GM21737 (cell line): ENCODE data around the gene CD164L2.
"Not testable (repeated sequence)": the region's sequence is repeated elsewhere in the genome, so short reads cannot be mapped to it uniquely, and the experiment has no call there.

Source experiments
- ATAC-seq: cut with Tn5 transposase; IDR thresholded peaks from one replicate; pipeline ENCODE4 v1.9.1; 2021; ENCODE audit warnings: mild to moderate bottlenecking, moderate library complexity; ENCODE audit not compliant: unreplicated experiment

The CD164L2 gene

GRCh38 chr1:27405598-27406361, 22.6 kb upstream of the CD164L2 start:
- not testable (repeated sequence) for ATAC-seq

DNA sequence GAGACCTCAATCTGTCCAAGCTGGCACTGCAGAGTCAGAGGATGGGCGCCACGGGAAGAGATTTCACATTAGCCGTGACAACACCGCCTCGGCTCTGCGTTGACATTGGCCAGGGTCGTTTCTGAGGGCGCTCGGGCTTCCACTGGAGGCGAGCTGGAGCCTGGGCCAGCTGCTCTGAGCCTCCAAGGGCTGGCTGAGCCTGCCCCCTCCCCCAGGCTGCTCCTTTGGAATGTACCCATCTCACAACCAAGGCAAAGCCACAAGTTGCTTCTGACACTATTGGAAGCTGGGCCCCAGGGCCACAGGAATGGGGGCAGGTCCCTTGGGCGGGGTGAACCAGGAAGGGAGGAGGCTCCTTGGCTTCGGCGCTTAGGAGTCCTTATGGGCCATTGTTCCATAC, 21.9 kb upstream of the CD164L2 start:
- ATAC-seq, result no peak

- ATAC-seq, result no peak
Observed at GRCh38 chr1:27403931-27404330, 20.8 kb upstream of the CD164L2 start.

GRCh38 chr1:27403065-27403726, 20.1 kb upstream of the CD164L2 start:
- no peak for ATAC-seq

DNA sequence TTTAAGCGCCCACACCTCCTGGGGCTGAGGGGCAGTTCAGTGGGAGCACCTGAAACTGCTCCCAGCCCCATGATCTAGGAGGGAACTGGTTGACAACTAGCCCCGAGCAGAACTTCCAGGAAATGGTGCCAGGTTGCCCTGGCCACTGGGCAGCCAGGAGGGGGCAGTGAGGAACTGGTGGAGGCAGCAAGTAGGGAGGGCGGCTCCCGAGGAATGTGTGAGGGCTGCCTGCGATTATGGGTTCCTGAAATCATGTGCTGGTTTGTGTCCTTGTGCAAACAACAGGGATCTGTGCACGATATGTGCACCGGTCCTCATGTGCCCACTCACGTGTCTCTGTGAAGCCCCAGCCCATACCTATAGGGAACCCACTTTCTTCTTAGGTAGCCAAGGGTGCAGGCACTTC, 19.2 kb upstream of the CD164L2 start:
- ATAC-seq, result no peak

- ATAC-seq, result no peak
Observed at GRCh38 chr1:27400963-27401341, 17.8 kb upstream of the CD164L2 start.

DNA sequence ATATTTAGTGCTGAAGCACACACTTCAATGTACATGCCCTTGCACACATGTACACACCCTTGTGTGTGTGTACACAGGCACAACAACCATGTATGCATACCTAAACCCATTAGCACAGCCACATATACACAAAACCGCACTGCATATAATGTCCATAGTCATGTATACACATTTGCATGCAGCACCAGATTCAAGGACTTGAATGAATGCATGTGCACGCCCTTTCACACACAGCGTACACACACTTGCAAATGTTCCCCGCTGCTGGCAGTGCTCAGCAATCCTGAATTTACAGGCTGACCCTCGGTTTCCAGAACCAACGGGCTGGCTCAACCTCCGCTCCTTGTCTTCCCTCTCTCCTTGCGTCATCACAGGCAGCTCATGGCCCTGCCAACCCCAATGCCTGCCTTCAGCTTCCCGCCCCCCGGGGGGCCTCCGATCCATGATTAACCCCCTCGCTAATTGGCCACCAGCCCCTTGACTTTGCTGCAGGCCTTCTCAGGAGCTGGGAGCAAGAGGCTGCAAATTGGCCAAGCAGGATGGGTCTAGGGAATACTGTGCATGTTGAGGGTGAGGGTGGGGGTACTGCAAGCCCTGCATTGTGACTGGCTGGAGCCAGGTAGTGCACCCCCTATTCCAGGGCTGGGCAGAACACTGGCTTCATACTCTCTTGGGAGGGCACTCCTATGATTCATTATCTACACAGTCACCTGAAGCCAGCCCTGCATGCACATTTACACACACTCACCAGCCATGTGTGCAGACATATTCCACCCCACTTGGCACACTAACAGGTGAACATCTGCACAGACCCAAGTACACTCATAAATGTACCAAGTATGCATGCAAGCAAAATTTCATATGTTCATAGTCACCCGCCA, 17.2 kb upstream of the CD164L2 start:
- no peak for ATAC-seq

- ATAC-seq, result no peak
Observed at GRCh38 chr1:27399251-27400025, 16.3 kb upstream of the CD164L2 start.

- ATAC-seq, result no peak
Observed at GRCh38 chr1:27398405-27399149, 15.4 kb upstream of the CD164L2 start.

DNA sequence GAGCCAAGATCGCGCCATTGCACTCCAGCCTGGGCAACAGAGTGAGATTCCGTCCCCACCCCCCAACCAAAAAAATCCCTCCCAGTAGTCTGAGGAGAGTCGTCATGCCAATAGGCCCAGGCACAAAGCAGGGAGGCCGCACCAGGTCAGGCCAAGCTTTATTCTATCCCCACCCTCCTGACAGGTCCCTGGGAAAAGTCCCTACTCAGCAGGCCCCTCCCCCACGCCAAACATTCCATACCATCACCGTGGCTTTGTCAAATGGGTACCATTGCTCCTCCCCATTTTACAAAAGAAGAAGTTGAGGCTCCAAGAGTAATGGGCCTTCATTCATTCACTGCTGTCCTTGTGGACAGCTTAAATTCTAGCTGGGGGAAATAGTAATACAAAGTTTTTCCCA, 14.6 kb upstream of the CD164L2 start:
- no peak for ATAC-seq

DNA sequence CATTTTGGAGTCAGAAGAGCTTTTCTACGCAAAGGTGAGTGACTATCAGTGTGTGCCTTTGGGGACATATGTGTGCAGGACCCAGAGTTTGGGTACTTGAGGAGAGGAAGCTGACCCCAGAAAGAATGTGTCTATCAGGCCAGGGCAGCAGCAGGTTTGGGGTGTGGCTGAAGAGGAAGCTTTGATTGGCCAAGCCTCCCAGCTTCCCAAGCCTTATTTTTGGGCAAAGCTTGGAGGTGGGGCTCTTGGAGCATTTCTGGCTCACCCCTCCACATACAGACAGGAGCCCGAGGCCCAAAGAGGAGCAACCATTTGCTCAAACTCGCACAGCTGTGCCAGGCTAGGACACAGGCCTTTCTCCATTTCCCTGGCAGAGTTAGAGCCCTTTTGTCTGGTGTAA, 14.0 kb upstream of the CD164L2 start:
- no peak for ATAC-seq

DNA sequence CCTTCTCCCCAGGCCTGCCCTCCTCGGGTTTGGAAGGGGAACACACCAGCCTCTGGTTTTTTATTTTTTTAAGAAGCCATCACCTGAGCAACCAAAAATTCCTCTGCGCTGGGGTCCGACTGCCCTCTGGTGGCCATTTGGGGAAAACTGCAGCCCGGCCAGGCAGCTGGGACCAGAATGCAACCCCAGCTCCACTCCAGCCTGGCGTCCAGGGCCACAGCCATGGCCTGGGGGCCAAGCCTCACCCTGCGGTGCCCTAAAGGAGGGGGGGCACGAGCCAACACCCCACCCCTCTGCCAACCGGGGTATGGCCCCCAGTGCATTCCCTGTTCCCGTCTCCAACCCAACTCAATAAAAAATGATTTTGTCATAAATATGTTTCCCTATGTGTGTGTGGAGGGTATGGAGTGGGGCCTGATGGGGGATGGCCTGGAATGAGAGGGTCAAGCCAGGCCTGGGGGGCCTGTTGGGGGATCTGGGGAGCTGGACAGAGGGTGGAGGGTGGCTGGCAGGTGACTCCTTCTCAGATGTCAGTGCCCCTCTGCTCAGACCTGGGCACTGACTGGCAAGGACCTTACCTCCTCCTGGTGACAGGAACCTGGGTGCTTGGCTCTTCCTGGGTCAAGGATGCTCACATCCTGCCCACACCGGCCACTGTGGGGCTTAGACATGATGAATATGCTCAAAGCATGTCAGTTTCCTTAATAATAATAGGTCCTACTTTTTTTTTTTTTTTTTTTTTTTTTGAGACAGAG, 12.5 kb upstream of the CD164L2 start:
- no peak for ATAC-seq

GRCh38 chr1:27394925-27395324, 11.8 kb upstream of the CD164L2 start:
- ATAC-seq, result no peak

- ATAC-seq, result no peak
Observed at GRCh38 chr1:27394282-27394658, 11.1 kb upstream of the CD164L2 start.

DNA sequence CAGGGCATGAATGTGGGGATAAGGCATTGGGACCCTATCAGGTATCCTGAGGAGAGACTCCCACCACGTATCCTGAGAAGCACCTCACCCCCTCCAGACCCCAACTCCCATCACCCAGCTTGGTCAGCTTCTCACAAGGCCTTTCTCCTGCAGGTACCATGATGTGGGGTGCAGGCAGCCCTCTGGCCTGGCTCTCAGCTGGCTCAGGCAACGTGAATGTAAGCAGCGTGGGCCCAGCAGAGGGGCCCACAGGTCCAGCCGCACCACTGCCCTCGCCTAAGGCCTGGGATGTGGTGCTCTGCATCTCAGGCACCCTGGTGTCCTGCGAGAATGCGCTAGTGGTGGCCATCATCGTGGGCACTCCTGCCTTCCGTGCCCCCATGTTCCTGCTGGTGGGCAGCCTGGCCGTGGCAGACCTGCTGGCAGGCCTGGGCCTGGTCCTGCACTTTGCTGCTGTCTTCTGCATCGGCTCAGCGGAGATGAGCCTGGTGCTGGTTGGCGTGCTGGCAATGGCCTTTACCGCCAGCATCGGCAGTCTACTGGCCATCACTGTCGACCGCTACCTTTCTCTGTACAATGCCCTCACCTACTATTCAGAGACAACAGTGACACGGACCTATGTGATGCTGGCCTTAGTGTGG, 10.6 kb upstream of the CD164L2 start:
- no peak for ATAC-seq

- no peak for ATAC-seq
Observed at GRCh38 chr1:27392778-27393635, 9.9 kb upstream of the CD164L2 start.

GRCh38 chr1:27392096-27392777, 9.1 kb upstream of the CD164L2 start, which contains the start of gene GPR3:
GPR3 (plus strand) TSS chr1:27392622; CDS start chr1:27393799, 1,177 bp downstream.
- ATAC-seq, result peak; percentile 82
